SH-SY5Y (cell line): ENCODE measurements around the gene XG.

Source experiments
- GATA2 ChIP-seq: IDR thresholded peaks from 2 replicates; pipeline ENCODE4 v1.6.1; 2011; ENCODE audit warnings: mild to moderate bottlenecking, low read depth, low read length
- GATA3 ChIP-seq: IDR thresholded peaks from 2 replicates; pipeline ENCODE4 v1.6.1; 2011; ENCODE audit warnings: low read depth, mild to moderate bottlenecking, low read length, moderate library complexity

- TF ChIP-seq GATA2 (no peak), GATA3 (no peak)
These were observed 89.1 kb downstream of the XG start for GRCh38 chrX:2840961-2841360.
